ENCODE data around the gene NEDD4L.

The NEDD4L gene

DNA sequence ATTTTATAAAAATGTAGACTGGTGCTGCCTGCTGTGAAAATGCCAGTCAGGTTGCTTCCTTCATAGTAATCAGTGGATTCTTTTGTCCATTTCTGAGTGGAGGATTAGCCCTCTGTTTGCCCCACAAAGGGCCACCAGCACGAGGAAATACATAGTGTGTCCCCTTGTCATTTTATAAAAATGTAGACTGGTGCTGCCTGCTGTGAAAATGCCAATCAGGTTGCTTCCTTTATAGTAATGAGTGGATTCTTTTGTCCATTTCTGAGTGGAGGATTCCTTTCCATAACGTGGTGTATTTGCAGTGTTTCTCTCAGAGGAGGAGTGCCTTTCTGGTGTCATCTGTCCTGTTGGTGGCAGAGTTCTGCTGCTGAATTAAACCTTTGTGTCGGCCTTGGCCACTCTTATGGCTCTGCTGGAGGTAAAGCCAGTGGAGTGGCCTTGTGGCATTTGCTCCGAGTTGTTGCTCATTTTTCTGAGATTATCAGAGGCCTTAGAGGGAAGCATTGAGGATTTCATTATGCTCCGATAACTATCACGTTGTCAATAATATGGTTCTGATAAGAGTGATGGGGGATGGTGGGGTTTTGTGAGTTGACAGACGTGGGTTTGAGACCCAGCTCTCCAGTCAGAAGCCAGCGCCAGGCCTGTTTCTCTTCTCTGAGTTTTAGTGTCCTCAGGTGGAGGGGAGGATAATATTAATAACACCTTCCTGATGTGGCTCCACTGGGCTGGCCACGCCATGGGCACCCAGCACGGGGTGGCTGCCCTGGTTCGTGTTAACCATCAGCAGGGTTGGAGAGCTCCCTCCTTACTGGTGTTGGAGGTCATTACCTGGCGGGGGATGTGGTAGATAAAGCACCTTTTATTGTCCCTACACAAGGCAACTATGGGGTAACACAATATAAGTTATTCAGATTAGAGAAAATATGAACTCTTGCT, 96.6 kb downstream of the NEDD4L start:
- no peak overlapping the region for H3K4me3 ChIP-seq (ENCODE audit: low read depth, low read length)
- TF ChIP-seq, protein P1, sequence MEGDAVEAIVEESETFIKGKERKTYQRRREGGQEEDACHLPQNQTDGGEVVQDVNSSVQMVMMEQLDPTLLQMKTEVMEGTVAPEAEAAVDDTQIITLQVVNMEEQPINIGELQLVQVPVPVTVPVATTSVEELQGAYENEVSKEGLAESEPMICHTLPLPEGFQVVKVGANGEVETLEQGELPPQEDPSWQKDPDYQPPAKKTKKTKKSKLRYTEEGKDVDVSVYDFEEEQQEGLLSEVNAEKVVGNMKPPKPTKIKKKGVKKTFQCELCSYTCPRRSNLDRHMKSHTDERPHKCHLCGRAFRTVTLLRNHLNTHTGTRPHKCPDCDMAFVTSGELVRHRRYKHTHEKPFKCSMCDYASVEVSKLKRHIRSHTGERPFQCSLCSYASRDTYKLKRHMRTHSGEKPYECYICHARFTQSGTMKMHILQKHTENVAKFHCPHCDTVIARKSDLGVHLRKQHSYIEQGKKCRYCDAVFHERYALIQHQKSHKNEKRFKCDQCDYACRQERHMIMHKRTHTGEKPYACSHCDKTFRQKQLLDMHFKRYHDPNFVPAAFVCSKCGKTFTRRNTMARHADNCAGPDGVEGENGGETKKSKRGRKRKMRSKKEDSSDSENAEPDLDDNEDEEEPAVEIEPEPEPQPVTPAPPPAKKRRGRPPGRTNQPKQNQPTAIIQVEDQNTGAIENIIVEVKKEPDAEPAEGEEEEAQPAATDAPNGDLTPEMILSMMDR (IDR thresholded peaks at IDR 0.05; ENCODE audit: borderline replicate concordance, insufficient read depth, low read depth, low read length) = no peak

DNA sequence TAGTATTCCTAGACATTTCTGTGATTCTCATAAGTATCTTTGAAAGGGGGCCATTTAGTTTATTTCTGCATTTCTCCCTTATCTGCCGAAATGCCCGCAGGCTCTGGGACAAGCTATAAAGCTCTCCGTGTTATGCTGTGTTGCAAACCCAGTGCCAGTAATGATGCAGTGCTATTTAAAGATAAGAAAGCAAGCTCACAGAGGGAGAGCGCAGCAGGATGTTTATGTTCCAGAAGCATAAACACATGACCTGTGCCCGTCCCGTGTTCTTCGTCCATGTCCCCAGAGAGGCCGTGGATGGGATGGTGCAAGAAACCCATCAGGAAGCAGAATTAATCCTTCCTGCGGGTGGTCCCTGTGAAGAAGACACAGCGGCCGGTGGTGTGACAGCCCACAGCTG, 99.4 kb downstream of the NEDD4L start:
- TF ChIP-seq, protein P1 (IDR thresholded peaks at IDR 0.05; ENCODE audit: borderline replicate concordance, insufficient read depth, low read depth, low read length) = no peak
- no peak overlapping the region for H3K4me3 ChIP-seq (ENCODE audit: low read depth, low read length)

DNA sequence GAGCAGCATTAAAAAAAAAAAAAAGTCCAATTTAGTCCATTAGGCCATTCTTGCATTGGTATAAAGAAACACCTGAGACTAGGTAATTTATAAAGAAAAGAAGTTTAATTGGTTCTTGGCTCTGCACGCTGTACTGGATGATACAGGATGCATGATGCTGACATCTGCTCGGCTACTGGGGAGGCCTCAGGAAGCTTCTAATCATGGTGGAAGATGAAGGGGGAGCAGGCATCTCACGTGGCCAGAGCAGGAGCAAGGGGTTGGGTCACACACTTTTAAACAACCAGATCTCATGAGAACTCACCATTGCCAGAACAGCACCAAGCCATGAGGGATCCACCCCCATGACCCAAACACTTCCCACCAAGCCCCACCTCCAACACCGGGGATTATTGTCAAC, 100.1 kb downstream of the NEDD4L start:
- no peak overlapping the region for H3K4me3 ChIP-seq (ENCODE audit: low read depth, low read length)
- TF ChIP-seq, protein P1 (IDR thresholded peaks at IDR 0.05; ENCODE audit: borderline replicate concordance, insufficient read depth, low read depth, low read length) = no peak

DNA sequence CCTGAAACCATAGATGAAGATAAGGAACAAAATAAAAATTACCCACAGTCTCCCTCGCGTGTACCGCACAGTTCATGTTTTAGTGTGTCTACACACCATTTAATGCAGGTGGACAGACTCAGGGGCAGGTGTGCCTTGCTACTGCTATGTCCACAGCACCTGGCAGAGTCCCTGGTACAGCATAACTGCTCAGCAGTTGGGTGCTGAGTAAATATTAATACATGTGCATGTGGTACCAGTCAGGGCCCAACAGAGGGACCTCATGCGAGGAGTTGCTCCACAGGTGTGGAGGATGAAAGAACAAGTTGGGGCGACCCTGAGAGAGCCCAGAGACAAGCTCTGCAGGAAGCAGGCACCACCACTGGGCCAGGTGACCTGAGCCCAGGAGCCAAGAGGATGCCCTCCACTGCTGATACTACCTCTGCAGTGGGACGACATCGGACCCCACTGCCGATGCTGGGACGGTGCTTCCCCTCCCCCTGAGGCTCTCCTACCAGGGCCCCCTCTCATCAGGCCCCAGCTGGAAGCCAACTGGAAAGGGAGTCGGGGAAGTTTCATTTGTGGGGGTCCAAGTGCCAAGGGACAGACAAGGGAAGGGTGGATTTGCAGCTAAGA, 100.8 kb downstream of the NEDD4L start:
- TF ChIP-seq, protein P1 (IDR thresholded peaks at IDR 0.05; ENCODE audit: borderline replicate concordance, insufficient read depth, low read depth, low read length) = no peak
- H3K4me3 ChIP-seq (ENCODE audit: low read depth, low read length) = no peak overlapping the region

DNA sequence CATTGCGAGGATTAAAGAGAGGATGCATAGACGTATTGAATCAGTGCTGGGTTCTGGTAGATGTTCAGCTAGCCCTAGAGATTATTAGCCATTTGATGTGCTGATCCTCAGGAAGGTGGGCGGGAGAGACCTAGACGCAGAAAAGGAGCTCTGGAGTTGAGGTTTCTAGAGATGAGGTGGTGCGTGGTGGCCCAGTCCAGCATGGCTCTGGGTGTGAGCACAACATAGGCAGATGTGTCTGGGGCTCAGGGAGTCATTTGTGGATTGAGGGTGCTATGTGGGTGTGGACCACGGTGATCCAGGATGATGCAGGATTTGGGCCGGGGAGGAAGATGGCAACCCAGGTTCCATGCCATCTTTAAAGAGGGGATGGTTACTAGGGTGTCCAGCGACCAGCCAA, 102.1 kb downstream of the NEDD4L start:
- H3K4me3 ChIP-seq (ENCODE audit: low read depth, low read length) = no peak overlapping the region
- TF ChIP-seq, protein P1 (IDR thresholded peaks at IDR 0.05; ENCODE audit: borderline replicate concordance, insufficient read depth, low read depth, low read length) = no peak

DNA sequence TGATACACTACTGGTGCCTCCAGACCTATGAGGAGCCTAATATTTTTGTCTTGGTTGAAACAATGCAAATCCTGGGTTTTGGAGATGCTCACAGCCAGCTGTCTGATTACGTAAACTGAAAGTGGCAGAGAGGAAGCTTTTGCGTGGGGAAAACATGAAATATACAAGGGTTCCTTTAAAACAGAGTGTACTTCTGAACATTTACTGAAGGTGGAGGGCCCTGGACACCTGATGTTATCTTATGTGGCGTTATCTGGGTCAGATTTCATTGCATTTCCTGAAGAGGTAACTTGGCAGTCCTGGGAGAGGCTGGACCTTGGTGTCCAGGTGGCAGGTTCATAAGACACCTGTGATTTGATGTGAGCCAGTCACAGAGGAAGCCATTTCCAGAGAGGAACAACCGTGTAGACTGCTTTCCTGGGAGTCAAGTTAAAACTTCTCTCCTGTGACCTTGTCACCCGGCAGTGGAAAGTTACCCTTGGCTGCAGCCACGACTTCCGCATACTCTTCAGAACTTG, 105.0 kb downstream of the NEDD4L start:
- TF ChIP-seq, protein P1 (IDR thresholded peaks at IDR 0.05; ENCODE audit: borderline replicate concordance, insufficient read depth, low read depth, low read length) = no peak
- H3K4me3 ChIP-seq (ENCODE audit: low read depth, low read length) = no peak overlapping the region
